WTC11 (cell line): ENCODE data around the gene FER. TPM values are rescaled to one million over a fixed set of nuclear protein-coding genes. Genes with fewer than 3 reads are reported as not detected.

Experiments used
- ATAC-seq: fragments of 200-7000 bp; cut with Tn5 transposase; 2 replicates; pipeline ENCODE4 v1.10.0; 2021; ENCODE audit warnings: mild to moderate bottlenecking, moderate library complexity
- CTCF ChIA-PET: fragments of 300-600 bp; sonication (Branson Sonifier 250); formaldehyde crosslinking; loops from one replicate; lab custom pipeline; 2021; ENCODE audit warnings: antibody characterized with exemption; lab: Charles Lee
- POLR2A ChIA-PET: fragments of 350-600 bp; sonication (Branson Sonifier 250); formaldehyde crosslinking; loops from one replicate; lab custom pipeline; 2021; ENCODE audit warnings: antibody characterized with exemption; lab: Charles Lee
- DNase-seq: peaks from one replicate; pipeline ENCODE4 v3.0.0; 2021; ENCODE audit warnings: low spot score
- H3K27ac Mint-ChIP-seq: 2 replicates; pipeline ENCODE4 v1.8.0; 2021; ENCODE audit warnings: mixed read lengths
- H3K27me3 Mint-ChIP-seq: 2 replicates; pipeline ENCODE4 v1.8.0; 2021; ENCODE audit warnings: low read depth, mild to moderate bottlenecking, moderate library complexity, mixed read lengths
- H3K36me3 Mint-ChIP-seq: 2 replicates; pipeline ENCODE4 v1.8.0; 2021; ENCODE audit warnings: mixed read lengths
- H3K4me1 Mint-ChIP-seq: 2 replicates; pipeline ENCODE4 v1.8.0; 2022; ENCODE audit warnings: mixed read lengths
- H3K4me3 Mint-ChIP-seq: 2 replicates; pipeline ENCODE4 v1.8.0; 2021; ENCODE audit warnings: mild to moderate bottlenecking, moderate library complexity, mixed read lengths
- H3K9me3 Mint-ChIP-seq: 2 replicates; pipeline ENCODE4 v1.8.0; 2021; ENCODE audit warnings: mixed read lengths
- ATF2 ChIP-seq: sonication (generic); formaldehyde crosslinking; IDR thresholded peaks from 2 replicates; pipeline ENCODE4 v1.8.1; 2022; ENCODE audit warnings: low read depth, missing genetic modification reagents, borderline replicate concordance
- ATF6 ChIP-seq: sonication (generic); formaldehyde crosslinking; IDR thresholded peaks from 2 replicates; pipeline ENCODE4 v1.8.1; 2023; ENCODE audit warnings: mild to moderate bottlenecking, missing genetic modification reagents
- CBFB ChIP-seq: sonication (generic); formaldehyde crosslinking; IDR thresholded peaks from 2 replicates; pipeline ENCODE4 v1.8.1; 2022; ENCODE audit warnings: mild to moderate bottlenecking, low read depth, missing genetic modification reagents
- CDX4 ChIP-seq: fragments of 250-450 bp; sonication (Bioruptor Pico); IDR thresholded peaks from 2 replicates; pipeline ENCODE4 v1.9.0; 2021; ENCODE audit warnings: moderate library complexity, mild to moderate bottlenecking, inconsistent platforms, borderline replicate concordance
- ELF4 ChIP-seq: sonication (generic); formaldehyde crosslinking; IDR thresholded peaks from 2 replicates; pipeline ENCODE4 v1.8.1; 2022; ENCODE audit warnings: low read depth, mild to moderate bottlenecking, moderate library complexity, missing genetic modification reagents
- ESRRA ChIP-seq: sonication (generic); formaldehyde crosslinking; IDR thresholded peaks from 2 replicates; pipeline ENCODE4 v1.8.1; 2022; ENCODE audit warnings: mild to moderate bottlenecking, missing genetic modification reagents, borderline replicate concordance
- ETV6 ChIP-seq: sonication (generic); formaldehyde crosslinking; IDR thresholded peaks from 2 replicates; pipeline ENCODE4 v1.8.1; 2022; ENCODE audit warnings: mild to moderate bottlenecking, missing genetic modification reagents
- IRF1 ChIP-seq: sonication (generic); formaldehyde crosslinking; IDR thresholded peaks from 2 replicates; pipeline ENCODE4 v1.8.0; 2023; ENCODE audit warnings: missing genetic modification reagents
- JAZF1 ChIP-seq: fragments of 250-450 bp; sonication (Bioruptor Pico); IDR thresholded peaks from 2 replicates; pipeline ENCODE4 v1.9.0; 2021; ENCODE audit warnings: moderate library complexity, mild to moderate bottlenecking, inconsistent platforms
- JUN ChIP-seq: sonication (generic); formaldehyde crosslinking; IDR thresholded peaks from 2 replicates; pipeline ENCODE4 v1.8.0; 2023; ENCODE audit warnings: mild to moderate bottlenecking, missing genetic modification reagents
- KAT7 ChIP-seq: sonication (generic); formaldehyde crosslinking; IDR thresholded peaks from 2 replicates; pipeline ENCODE4 v1.8.1; 2023; ENCODE audit warnings: missing genetic modification reagents, mild to moderate bottlenecking, borderline replicate concordance
- NR1H2 ChIP-seq: sonication (generic); formaldehyde crosslinking; IDR thresholded peaks from 2 replicates; pipeline ENCODE4 v1.9.0; 2021; ENCODE audit warnings: mild to moderate bottlenecking, moderate library complexity, missing genetic modification reagents
- ZNF671 ChIP-seq: fragments of 250-450 bp; sonication (Bioruptor Pico); IDR thresholded peaks from 2 replicates; pipeline ENCODE4 v1.8.0; 2021; ENCODE audit warnings: mild to moderate bottlenecking
- ZSCAN18 ChIP-seq: fragments of 250-450 bp; sonication (Bioruptor Pico); IDR thresholded peaks from 2 replicates; pipeline ENCODE4 v2.1.2; 2022; ENCODE audit warnings: mild to moderate bottlenecking, moderate library complexity
- total RNA-seq: library from RNA; stranded (reverse); gene quantifications from 3 replicates; pipeline ENCODE4 v1.2.3, GENCODE V29; 2021
- TF ChIP-seq, protein P1 (sequence below): sonication (generic); formaldehyde crosslinking; IDR thresholded peaks from 2 replicates; pipeline ENCODE4 v1.8.1; 2022; ENCODE audit warnings: missing genetic modification reagents, borderline replicate concordance
- TF ChIP-seq, protein P2 (sequence below): sonication (generic); formaldehyde crosslinking; IDR thresholded peaks from 2 replicates; pipeline ENCODE4 v1.8.1; 2023; ENCODE audit warnings: mild to moderate bottlenecking, moderate library complexity, missing genetic modification reagents

FER gene
- total RNA-seq, 1 experiment from 2014 or later: 13.8 TPM

GRCh38 chr5:109196087-109196822 lies 448.6 kb downstream of the FER start (continued):
- TF ChIP-seq ZSCAN18 (CRISPR knock-in tag) (no peak), JUN (CRISPR knock-in tag) (no peak)

DNA sequence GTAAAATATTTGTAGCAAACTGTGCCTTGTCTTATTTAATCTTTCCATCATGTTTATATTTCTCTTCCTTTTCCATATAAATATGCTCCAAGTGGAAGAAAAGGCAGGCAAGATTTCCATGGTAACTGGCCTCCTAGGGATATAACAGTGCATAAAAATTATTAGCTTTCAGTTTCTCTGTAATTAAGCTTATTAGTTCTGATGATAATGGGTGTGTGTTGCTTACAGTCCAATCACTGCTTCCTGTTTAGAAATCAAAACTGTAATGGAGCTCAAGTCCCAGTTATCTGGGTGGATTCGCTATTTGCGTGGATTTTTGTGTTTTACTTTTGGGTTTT lies 449.1 kb downstream of the FER start:
- ATAC-seq (no peak), DNase-seq (no peak)
- ChIA-PET POLR2A (no interaction called here), CTCF (interaction anchor here (0.7 kb wide), 1 partner anchor 272 kb away, joined by 3 read pairs; no protein-coding TSS in a partner anchor)
- Mint-ChIP-seq H3K9me3 (peaks cover 3% of the 10 kb centered on the region; the same call in 1 of the 2 replicates), H3K27ac (no peak overlapping the region), H3K4me1 (peaks cover 56% of the 10 kb centered on the region), H3K4me3 (no peak overlapping the region), H3K27me3 (no peaks in the 10 kb centered on the region), H3K36me3 (no peaks in the 10 kb centered on the region)
- no peak for TF ChIP-seq CBFB (CRISPR knock-in tag)
- no peak for TF ChIP-seq NR1H2
- TF ChIP-seq, protein P1, sequence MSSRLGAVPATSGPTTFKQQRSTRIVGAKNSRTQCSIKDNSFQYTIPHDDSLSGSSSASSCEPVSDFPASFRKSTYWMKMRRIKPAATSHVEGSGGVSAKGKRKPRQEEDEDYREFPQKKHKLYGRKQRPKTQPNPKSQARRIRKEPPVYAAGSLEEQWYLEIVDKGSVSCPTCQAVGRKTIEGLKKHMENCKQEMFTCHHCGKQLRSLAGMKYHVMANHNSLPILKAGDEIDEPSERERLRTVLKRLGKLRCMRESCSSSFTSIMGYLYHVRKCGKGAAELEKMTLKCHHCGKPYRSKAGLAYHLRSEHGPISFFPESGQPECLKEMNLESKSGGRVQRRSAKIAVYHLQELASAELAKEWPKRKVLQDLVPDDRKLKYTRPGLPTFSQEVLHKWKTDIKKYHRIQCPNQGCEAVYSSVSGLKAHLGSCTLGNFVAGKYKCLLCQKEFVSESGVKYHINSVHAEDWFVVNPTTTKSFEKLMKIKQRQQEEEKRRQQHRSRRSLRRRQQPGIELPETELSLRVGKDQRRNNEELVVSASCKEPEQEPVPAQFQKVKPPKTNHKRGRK (CRISPR knock-in tag): no peak
- TF ChIP-seq ATF2 (CRISPR knock-in tag): no peak
- TF ChIP-seq ESRRA (CRISPR knock-in tag): no peak

- ATAC-seq: no peak
- TF ChIP-seq KAT7 (CRISPR knock-in tag) (no peak), CDX4 (no peak)
- H3K4me3 Mint-ChIP-seq: no peak overlapping the region
Observed at GRCh38 chr5:109199289-109199688, 451.6 kb downstream of the FER start.

DNA sequence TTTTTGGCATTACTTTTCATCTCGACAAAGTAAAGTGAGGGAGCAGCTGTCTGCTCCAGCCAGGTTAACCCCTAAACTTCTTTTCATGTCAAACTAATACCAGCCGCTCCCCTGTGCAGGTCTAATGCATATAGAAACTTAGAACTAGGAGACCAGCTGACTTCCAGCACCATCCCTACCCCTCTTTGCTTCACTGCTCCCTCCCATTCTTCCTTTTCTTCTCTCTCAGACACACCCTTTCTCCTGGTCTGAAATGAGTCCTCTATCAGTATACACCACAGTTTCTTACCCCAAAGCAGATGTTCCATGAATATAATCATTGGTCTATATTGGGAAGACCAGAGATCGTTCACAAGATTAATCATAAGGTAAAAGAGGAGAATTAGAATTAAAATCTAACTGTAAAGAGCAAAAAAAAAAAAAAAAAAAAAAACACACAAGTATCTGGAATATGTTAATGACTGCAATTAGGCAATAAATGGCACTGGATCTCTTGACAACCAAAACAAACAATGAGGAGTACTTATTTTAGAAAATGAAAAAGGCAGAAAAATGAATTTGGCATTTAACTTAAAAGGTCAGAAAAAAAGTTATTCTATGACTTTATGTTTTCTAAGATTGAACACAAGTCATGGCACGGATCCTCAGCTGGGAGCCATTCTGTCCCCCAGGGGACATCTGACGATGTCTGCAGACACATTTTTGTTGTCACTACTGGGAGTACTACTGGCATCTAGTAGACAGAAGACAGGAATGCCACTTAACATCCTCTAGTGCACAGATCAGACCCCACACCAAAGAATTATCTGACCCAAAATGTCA lies 452.3 kb downstream of the FER start:
- H3K9me3 Mint-ChIP-seq: peaks cover 12% of the 10 kb centered on the region
- ChIA-PET CTCF (no interaction called here), POLR2A (interaction anchor here (0.7 kb wide), 1 partner anchor 433 kb away, joined by 4 read pairs; no protein-coding TSS in a partner anchor)
- peaks cover 3% of the 10 kb centered on the region; the same call in 1 of the 2 replicates for H3K36me3 Mint-ChIP-seq
- no peak overlapping the region for H3K4me3 Mint-ChIP-seq
- no peak overlapping the region for H3K27ac Mint-ChIP-seq
- no peaks in the 10 kb centered on the region for H3K27me3 Mint-ChIP-seq
- DNase-seq: no peak
- ATAC-seq: no peak
- peaks cover 25% of the 10 kb centered on the region for H3K4me1 Mint-ChIP-seq
- TF ChIP-seq NR1H2 (no peak), ESRRA (CRISPR knock-in tag) (no peak), ATF6 (CRISPR knock-in tag) (no peak), ZNF671 (CRISPR knock-in tag) (no peak), JAZF1 (CRISPR knock-in tag) (no peak), IRF1 (no peak), KAT7 (CRISPR knock-in tag) (no peak), ELF4 (CRISPR knock-in tag) (no peak), ETV6 (no peak)
- TF ChIP-seq, protein P2, sequence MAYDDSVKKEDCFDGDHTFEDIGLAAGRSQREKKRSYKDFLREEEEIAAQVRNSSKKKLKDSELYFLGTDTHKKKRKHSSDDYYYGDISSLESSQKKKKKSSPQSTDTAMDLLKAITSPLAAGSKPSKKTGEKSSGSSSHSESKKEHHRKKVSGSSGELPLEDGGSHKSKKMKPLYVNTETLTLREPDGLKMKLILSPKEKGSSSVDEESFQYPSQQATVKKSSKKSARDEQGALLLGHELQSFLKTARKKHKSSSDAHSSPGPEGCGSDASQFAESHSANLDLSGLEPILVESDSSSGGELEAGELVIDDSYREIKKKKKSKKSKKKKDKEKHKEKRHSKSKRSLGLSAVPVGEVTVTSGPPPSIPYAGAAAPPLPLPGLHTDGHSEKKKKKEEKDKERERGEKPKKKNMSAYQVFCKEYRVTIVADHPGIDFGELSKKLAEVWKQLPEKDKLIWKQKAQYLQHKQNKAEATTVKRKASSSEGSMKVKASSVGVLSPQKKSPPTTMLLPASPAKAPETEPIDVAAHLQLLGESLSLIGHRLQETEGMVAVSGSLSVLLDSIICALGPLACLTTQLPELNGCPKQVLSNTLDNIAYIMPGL (CRISPR knock-in tag): no peak

More at GRCh38 chr5:109199289-109199688, 451.6 kb downstream of the FER start:
- Mint-ChIP-seq H3K27ac (no peak overlapping the region), H3K9me3 (peaks cover 5% of the 10 kb centered on the region), H3K36me3 (no peaks in the 10 kb centered on the region), H3K27me3 (no peaks in the 10 kb centered on the region), H3K4me1 (peaks cover 33% of the 10 kb centered on the region)
- CTCF ChIA-PET: interaction anchor here (0.6 kb wide), 1 partner anchor 444 kb away, joined by 3 read pairs; no protein-coding TSS in a partner anchor
- POLR2A ChIA-PET: no interaction called here
- DNase-seq: no peak
